BLaER1 (cell line): Measurements from ENCODE around the gene SCNN1B.

ENCODE experiments used
- H3K27ac ChIP-seq: shearing (Covaris generic); formaldehyde crosslinking; 2 replicates; pipeline ENCODE4 v1.8.1; 2022
- H3K27me3 ChIP-seq: shearing (Covaris generic); formaldehyde crosslinking; 2 replicates; pipeline ENCODE4 v1.8.1; 2022
- H3K36me3 ChIP-seq: shearing (Covaris generic); formaldehyde crosslinking; 2 replicates; pipeline ENCODE4 v1.8.1; 2022
- H3K4me1 ChIP-seq: shearing (Covaris generic); formaldehyde crosslinking; 2 replicates; pipeline ENCODE4 v1.8.1; 2022
- H3K4me2 ChIP-seq: shearing (Covaris generic); formaldehyde crosslinking; 2 replicates; pipeline ENCODE4 v1.8.1; 2022
- H3K4me3 ChIP-seq: shearing (Covaris generic); formaldehyde crosslinking; 2 replicates; pipeline ENCODE4 v1.8.1; 2022
- H3K9ac ChIP-seq: shearing (Covaris generic); formaldehyde crosslinking; 2 replicates; pipeline ENCODE4 v1.8.1; 2022
- H3K9me3 ChIP-seq: shearing (Covaris generic); formaldehyde crosslinking; 2 replicates; pipeline ENCODE4 v1.8.1; 2022
- H4K20me1 ChIP-seq: shearing (Covaris generic); formaldehyde crosslinking; 2 replicates; pipeline ENCODE4 v1.8.1; 2022
- Cebpa-rat ChIP-seq: shearing (Covaris generic); IDR thresholded peaks from 2 replicates; pipeline ENCODE4 v1.8.1; 2022

SCNN1B gene

DNA sequence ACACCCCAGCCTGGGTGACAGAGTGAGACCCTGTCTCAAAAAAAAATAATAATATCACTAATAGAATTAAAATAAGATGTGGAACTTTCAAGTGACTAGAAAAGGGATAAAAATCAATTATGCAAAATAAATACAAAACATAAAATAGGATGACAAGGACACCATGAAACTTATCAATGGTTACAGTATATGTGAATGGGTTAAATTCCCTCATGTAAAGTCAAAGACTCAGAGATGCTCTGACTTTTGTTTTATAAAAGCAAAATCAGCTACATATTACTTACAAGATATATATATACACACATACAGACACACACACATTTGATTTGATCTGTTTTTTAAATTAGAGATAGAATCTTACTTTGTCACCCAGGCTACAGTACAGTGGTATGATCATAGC, 33.5 kb upstream of the SCNN1B start:
- Histone ChIP-seq H4K20me1 (no peaks in the 10 kb centered on the region), H3K4me3 (no peak overlapping the region), H3K27me3 (no peaks in the 10 kb centered on the region), H3K36me3 (no peaks in the 10 kb centered on the region), H3K9ac (no peak overlapping the region), H3K27ac (no peak overlapping the region), H3K9me3 (0 out of 2 replicates have a peak, but pooled peaks cover 6% of the 10 kb centered on the region), H3K4me1 (no peaks in the 10 kb centered on the region), H3K4me2 (no peak overlapping the region)
- TF ChIP-seq Cebpa-rat: no peak

DNA sequence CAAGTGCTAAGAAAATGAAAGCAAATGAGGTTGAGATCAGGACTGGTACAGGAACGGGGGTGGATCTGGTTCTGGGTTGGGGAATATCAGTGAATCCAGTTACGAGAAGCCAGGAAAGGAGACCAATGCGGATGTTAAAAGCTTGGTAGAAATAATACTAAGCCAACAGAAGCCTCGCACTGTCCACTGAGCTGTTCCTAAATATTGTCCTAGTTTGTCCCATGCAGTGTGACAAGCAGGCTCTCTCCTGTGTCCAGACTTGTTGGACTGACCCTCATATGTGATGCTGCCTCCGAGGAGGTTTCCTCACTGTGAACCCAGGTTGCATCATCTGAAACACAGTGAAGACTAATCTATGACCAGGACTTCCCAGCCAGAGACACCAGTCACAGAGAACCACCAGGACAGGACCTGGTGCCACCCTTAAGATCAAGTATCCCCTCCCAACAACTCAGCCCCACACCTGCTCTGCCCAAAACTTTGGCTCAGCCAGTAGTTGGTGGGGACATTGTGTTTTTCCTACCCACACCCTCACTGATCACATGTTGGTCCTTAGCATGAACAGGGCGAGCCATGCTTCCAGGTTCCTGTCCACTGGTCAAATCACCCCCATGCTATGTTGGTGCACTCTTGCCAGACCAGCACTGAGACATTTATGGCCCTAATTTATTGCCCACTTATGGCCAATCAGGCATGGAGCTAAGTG, 32.7 kb upstream of the SCNN1B start:
- no peak overlapping the region for H3K27ac ChIP-seq
- H3K4me3 ChIP-seq: no peak overlapping the region
- H3K4me2 ChIP-seq: no peak overlapping the region
- H3K9ac ChIP-seq: no peak overlapping the region
- no peak for TF ChIP-seq Cebpa-rat
- H3K4me1 ChIP-seq: no peaks in the 10 kb centered on the region
- H3K27me3 ChIP-seq: no peaks in the 10 kb centered on the region
- H4K20me1 ChIP-seq: no peaks in the 10 kb centered on the region
- H3K36me3 ChIP-seq: no peaks in the 10 kb centered on the region
- H3K9me3 ChIP-seq: 0 out of 2 replicates have a peak, but pooled peaks cover 3% of the 10 kb centered on the region

DNA sequence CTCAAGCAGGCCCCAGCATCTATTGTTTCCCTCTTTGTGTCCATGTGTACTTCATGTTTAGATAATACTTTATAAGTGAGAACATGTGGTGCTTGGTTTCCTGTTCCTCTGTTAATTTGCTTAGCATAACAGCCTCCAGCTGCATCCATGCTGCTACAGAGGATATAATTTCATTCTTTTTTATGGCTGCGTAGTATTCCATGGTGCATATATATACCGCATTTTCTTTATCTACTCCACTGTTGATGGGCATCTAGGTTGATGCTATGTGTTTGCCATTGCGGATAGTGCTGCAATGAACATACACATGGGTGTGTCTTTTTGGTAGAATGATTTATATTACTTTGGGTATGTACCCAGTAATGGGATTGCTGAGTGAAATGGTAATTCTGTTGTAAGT, 31.4 kb upstream of the SCNN1B start:
- Histone ChIP-seq H4K20me1 (no peaks in the 10 kb centered on the region), H3K27ac (no peak overlapping the region), H3K9ac (no peak overlapping the region)

DNA sequence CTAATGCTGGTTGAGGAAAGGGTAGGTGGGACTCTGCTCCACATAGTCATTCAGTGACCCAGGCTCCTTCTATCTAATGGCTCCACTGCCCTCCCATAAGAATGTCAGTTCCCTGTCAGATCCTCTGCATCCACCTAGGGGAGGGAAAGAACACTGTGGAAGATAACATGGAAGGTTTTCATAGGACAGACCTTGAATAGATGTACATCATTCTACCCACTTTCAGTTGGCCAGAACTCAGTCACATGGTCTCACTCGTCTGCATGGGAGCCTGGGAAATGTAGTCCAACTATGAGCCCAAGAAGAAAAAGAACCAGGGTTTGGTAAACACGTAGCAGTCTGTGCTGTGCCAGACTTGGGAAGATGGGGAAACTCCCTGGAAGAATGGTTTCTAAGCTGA, 27.1 kb upstream of the SCNN1B start:
- TF ChIP-seq Cebpa-rat: no peak
- H3K27me3 ChIP-seq: no peaks in the 10 kb centered on the region
- H3K4me2 ChIP-seq: no peak overlapping the region
- H3K4me1 ChIP-seq: peaks cover 8% of the 10 kb centered on the region
- H3K27ac ChIP-seq: no peak overlapping the region
- H3K9ac ChIP-seq: no peak overlapping the region
- H3K9me3 ChIP-seq: no peaks in the 10 kb centered on the region
- no peaks in the 10 kb centered on the region for H4K20me1 ChIP-seq
- H3K36me3 ChIP-seq: no peaks in the 10 kb centered on the region
- H3K4me3 ChIP-seq: no peak overlapping the region

More for the DNA sequence above, 31.4 kb upstream of the SCNN1B start:
- Histone ChIP-seq H3K4me3 (no peak overlapping the region), H3K9me3 (no peaks in the 10 kb centered on the region), H3K36me3 (no peaks in the 10 kb centered on the region), H3K4me1 (no peaks in the 10 kb centered on the region), H3K4me2 (no peak overlapping the region), H3K27me3 (no peaks in the 10 kb centered on the region)
- no peak for TF ChIP-seq Cebpa-rat

DNA sequence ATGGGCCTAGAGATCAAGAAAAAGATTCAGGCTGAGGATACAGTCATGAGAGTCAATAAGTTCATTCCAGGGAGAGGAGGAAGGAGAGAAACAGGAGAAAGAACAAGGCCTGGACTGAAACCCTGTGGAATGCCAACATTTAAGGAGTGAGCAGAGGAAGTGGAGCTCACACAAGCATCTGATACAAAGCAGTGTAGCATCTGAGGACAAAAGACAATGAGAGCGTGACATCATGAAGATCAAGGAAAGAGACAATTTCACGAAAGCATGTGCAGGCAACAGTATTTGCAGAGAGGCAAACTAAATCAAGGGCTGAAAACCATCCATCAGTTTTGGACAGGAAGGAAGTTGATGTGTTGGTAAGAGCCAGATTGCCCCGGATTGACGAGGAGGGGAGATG, 25.3 kb upstream of the SCNN1B start:
- no peak overlapping the region for H3K9ac ChIP-seq
- no peak overlapping the region for H3K4me3 ChIP-seq
- no peak overlapping the region for H3K27ac ChIP-seq
- H4K20me1 ChIP-seq: no peaks in the 10 kb centered on the region
- H3K4me1 ChIP-seq: peaks cover 16% of the 10 kb centered on the region
- H3K4me2 ChIP-seq: no peak overlapping the region
- no peaks in the 10 kb centered on the region for H3K9me3 ChIP-seq
- H3K27me3 ChIP-seq: no peaks in the 10 kb centered on the region
- no peaks in the 10 kb centered on the region for H3K36me3 ChIP-seq
- TF ChIP-seq Cebpa-rat: no peak

DNA sequence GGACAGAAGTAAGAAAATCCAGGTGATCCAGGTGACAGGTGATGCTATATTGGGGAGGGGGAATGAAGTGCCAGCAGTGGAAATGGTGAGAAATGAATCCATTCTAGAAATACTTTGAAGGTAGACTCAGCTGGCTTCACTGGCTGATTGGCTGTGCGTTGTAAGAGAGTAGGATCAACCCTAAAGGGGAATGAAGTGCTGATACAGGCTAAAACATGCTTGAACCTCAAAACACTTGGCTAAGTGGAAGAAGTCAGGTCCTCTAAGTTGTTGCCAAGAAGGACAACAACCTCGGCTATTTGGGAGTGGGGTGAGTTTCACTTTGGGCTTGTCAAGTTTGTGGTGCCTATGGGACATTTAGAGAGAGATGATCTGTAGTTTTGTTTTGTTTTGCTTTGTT, 24.1 kb upstream of the SCNN1B start:
- Histone ChIP-seq H3K27ac (no peak overlapping the region), H4K20me1 (no peaks in the 10 kb centered on the region), H3K4me1 (peaks cover 16% of the 10 kb centered on the region), H3K4me3 (no peak overlapping the region), H3K4me2 (no peak overlapping the region), H3K36me3 (no peaks in the 10 kb centered on the region), H3K9ac (no peak overlapping the region), H3K9me3 (no peaks in the 10 kb centered on the region), H3K27me3 (no peaks in the 10 kb centered on the region)
- no peak for TF ChIP-seq Cebpa-rat

DNA sequence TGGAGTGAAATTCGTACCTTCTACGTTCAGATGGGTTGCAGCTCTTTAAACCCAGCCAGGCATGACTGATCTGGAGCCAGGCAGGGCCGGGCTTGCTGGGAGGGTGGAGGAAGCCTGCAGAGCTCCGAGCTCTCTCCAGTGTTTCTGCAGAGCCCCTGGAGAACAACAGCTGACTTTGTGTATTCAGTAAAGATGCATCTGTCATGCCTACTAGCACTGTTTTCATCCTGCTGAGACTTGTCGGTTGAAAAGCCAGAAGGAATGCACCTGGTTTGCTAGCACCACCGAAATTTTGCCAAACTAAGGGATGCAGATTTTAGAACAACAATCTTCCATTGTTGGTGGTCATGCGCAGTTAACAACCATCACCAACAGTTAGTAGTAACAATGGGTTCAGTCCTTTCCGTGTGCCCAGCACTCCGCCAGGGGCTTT, 22.4 kb upstream of the SCNN1B start:
- no peaks in the 10 kb centered on the region for H3K9me3 ChIP-seq
- H3K4me3 ChIP-seq: no peak overlapping the region
- H3K4me2 ChIP-seq: peak overlapping the region; percentile 32
- no peak overlapping the region for H3K9ac ChIP-seq
- H4K20me1 ChIP-seq: no peaks in the 10 kb centered on the region
- H3K4me1 ChIP-seq: peaks cover 16% of the 10 kb centered on the region
- no peaks in the 10 kb centered on the region for H3K36me3 ChIP-seq
- TF ChIP-seq Cebpa-rat: no peak
- H3K27me3 ChIP-seq: no peaks in the 10 kb centered on the region
- no peak overlapping the region for H3K27ac ChIP-seq

DNA sequence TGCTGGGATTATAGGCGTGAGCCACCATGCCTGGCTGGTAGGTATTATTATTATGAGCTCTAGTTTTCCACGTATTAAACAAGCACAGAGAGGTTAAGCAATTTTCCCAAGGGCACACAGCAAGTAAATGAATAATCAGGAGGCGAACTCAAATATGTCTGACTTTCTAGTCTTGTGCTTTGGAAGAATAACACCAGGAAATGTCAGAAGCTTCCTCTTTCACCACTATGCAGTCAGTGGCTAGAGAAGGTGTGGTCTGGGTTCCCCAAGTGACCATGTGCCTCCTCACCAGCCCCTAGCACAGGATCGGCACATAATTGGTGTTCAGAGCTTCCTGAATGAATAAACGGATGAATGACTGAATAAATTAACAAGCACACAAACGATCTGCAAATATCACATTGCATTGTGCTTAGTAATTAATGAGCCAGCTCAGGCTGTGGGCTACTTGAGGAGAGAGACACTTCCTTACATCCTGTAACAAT, 21.6 kb upstream of the SCNN1B start:
- TF ChIP-seq Cebpa-rat: no peak
- Histone ChIP-seq H3K4me1 (peaks cover 16% of the 10 kb centered on the region), H3K27ac (no peak overlapping the region)

DNA sequence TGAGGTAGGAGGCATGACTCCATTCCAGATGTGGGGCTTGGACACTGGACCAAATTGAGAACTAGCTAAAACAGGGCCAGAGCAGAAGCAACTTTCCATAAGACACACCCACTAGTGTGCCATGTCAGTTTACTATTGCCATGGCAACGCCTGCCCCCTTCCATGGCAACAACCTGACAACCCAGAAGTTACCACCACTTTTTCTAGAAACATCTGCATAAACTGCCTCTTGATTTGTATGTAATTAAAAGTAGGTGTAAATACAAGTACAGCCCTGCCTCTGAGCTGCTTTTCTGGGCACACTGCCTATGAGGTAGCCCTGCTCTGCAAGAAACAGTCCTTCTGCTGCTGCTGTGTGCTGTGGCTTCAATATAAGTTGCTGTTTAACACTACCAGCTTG, 19.5 kb upstream of the SCNN1B start:
- no peak overlapping the region for H3K4me3 ChIP-seq
- no peak overlapping the region for H3K4me2 ChIP-seq
- no peaks in the 10 kb centered on the region for H3K27me3 ChIP-seq
- no peak overlapping the region for H3K27ac ChIP-seq
- no peaks in the 10 kb centered on the region for H3K9me3 ChIP-seq
- H3K9ac ChIP-seq: no peak overlapping the region
- no peak for TF ChIP-seq Cebpa-rat
- H3K4me1 ChIP-seq: peaks cover 16% of the 10 kb centered on the region
- H3K36me3 ChIP-seq: no peaks in the 10 kb centered on the region
- H4K20me1 ChIP-seq: no peaks in the 10 kb centered on the region

More for the DNA sequence above, 21.6 kb upstream of the SCNN1B start:
- no peaks in the 10 kb centered on the region for H4K20me1 ChIP-seq
- peak overlapping the region; percentile 32; the same call in 1 of the 2 replicates for H3K4me2 ChIP-seq
- H3K9ac ChIP-seq: no peak overlapping the region
- no peaks in the 10 kb centered on the region for H3K27me3 ChIP-seq
- no peaks in the 10 kb centered on the region for H3K36me3 ChIP-seq
- H3K4me3 ChIP-seq: no peak overlapping the region
- H3K9me3 ChIP-seq: no peaks in the 10 kb centered on the region

DNA sequence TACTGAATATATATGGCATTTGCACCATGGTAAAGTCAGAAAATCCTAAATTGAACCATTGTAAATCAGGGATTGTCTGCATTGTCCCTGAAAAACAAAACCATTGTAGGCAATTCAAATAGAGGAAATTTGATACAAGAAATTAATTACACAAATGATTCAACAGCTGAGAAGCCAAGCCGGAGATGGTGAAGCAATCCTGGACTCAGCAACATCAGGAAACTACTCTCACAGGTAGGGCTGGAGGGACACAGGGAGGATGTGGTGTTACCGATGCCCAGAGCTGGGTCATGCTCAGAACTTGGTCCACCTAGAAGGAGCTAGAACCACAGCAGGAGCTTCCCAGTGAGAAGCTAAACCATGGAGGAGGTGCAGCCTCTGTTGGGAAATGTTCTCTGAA, 18.5 kb upstream of the SCNN1B start:
- no peaks in the 10 kb centered on the region for H3K36me3 ChIP-seq
- no peaks in the 10 kb centered on the region for H4K20me1 ChIP-seq
- no peak overlapping the region for H3K27ac ChIP-seq
- H3K27me3 ChIP-seq: no peaks in the 10 kb centered on the region
- H3K9ac ChIP-seq: no peak overlapping the region
- H3K4me2 ChIP-seq: no peak overlapping the region
- TF ChIP-seq Cebpa-rat: no peak
- peaks cover 16% of the 10 kb centered on the region for H3K4me1 ChIP-seq
- no peaks in the 10 kb centered on the region for H3K9me3 ChIP-seq
- H3K4me3 ChIP-seq: no peak overlapping the region
